DMS114 treated with DMSO at 0.1 percent for 48 hours (cell line): Measurements from ENCODE around the gene LUC7L.

Experiments used
- DNase-seq: peaks from one replicate; lab custom pipeline; 2025; ENCODE audit not compliant: unreplicated experiment; lab: John Stamatoyannopoulos, UW

The LUC7L gene

GRCh38 chr16:149024-149660, 80.1 kb downstream of the LUC7L start:
- no peak for DNase-seq

- DNase-seq = no peak
These were observed 82.6 kb downstream of the LUC7L start for GRCh38 chr16:146646-147045.

- DNase-seq = no peak
These were observed 84.4 kb downstream of the LUC7L start for GRCh38 chr16:144797-145252.

GRCh38 chr16:143456-143855, 85.8 kb downstream of the LUC7L start:
- no peak for DNase-seq

GRCh38 chr16:143047-143446, 86.2 kb downstream of the LUC7L start:
- DNase-seq = no peak

GRCh38 chr16:142405-142967, 86.8 kb downstream of the LUC7L start:
- DNase-seq = no peak

GRCh38 chr16:140175-140857, 88.9 kb downstream of the LUC7L start:
- no peak for DNase-seq
